Measurements from ENCODE around the gene NUP188.
A peak's percentile ranks its signal among the peaks of the same experiment; 100 is the strongest.

NUP188 gene, protein sequence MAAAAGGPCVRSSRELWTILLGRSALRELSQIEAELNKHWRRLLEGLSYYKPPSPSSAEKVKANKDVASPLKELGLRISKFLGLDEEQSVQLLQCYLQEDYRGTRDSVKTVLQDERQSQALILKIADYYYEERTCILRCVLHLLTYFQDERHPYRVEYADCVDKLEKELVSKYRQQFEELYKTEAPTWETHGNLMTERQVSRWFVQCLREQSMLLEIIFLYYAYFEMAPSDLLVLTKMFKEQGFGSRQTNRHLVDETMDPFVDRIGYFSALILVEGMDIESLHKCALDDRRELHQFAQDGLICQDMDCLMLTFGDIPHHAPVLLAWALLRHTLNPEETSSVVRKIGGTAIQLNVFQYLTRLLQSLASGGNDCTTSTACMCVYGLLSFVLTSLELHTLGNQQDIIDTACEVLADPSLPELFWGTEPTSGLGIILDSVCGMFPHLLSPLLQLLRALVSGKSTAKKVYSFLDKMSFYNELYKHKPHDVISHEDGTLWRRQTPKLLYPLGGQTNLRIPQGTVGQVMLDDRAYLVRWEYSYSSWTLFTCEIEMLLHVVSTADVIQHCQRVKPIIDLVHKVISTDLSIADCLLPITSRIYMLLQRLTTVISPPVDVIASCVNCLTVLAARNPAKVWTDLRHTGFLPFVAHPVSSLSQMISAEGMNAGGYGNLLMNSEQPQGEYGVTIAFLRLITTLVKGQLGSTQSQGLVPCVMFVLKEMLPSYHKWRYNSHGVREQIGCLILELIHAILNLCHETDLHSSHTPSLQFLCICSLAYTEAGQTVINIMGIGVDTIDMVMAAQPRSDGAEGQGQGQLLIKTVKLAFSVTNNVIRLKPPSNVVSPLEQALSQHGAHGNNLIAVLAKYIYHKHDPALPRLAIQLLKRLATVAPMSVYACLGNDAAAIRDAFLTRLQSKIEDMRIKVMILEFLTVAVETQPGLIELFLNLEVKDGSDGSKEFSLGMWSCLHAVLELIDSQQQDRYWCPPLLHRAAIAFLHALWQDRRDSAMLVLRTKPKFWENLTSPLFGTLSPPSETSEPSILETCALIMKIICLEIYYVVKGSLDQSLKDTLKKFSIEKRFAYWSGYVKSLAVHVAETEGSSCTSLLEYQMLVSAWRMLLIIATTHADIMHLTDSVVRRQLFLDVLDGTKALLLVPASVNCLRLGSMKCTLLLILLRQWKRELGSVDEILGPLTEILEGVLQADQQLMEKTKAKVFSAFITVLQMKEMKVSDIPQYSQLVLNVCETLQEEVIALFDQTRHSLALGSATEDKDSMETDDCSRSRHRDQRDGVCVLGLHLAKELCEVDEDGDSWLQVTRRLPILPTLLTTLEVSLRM (N-terminal part only)

DNA sequence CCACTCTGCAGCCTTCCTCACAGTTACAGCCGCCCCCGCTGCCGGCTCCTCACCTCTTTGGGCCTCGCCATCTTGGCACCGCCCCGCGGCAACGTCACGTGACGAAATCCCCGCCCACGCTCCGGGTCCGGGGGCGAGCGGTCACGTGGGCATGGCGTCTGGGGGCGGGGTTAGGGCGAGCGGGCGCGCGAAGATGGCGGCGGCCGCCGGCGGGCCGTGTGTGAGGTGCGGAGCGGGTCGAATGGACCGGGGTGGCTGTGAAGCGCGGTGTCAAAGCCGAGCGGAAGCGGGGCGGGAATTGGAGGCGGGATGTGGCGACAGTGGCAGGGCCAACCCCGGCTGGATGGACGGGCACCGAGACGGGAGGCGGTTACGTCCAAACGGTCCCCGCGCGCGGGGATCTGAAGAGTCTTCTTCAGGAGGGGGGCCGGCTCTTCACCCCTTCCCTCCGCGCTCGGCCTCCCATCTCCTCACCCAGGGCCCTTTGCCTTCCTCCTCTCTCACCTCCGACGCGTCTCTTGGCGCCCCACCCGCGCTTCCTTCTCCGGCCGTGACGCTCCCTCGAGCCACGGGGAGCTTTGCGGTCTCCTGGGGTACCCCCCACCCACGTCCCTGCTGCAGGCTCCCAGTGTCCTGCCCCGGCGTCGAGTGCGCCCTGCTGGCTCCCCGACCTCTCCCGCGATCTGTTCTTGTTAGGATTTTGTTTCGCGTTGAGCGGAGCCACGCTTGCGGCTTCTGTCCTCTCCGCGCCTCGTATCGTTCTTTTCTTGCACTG is at the start of gene NUP188, which contains the start of gene DOLK:
Gene NUP188, plus strand, starts transcription at position 173 of the 775 bp plus-strand sequence. Its CDS starts 21 bp downstream, at position 194.
Gene DOLK, minus strand, starts transcription at position 77 of the 775 bp plus-strand sequence. CDS start 300 bp downstream, outside the sequence.
- DNase-seq (ENCODE audit: low read depth in 1 of 2, low spot score in 1 of 2): peak; percentile 99 to 100

DNA sequence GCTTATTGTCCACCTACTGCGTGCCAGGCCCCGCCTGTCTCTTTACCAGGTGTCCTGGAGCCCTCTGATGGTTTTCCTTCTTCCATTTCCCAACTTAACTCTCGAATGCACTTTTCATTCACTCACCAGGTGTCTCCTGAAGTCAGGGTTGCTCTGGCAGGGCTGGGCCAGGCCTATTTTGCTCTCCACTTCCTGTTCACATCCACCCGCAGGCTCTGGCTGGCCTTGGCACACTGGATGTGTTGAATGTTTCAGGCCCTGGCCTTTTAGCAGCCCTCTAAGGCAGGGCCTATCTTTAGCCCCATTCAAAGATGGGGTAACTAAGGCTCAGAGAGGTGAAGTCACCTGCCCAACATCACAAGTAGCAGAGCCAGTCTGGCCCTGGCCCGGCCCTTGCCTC is 49.1 kb upstream of the NUP188 start:
- DNase-seq (ENCODE audit: low read depth in 1 of 2, low spot score in 1 of 2): no peak

- DNase-seq (ENCODE audit: low read depth in 1 of 2, low spot score in 1 of 2): no peak
Observed at GRCh38 chr9:128898845-128899565, 48.5 kb upstream of the NUP188 start.

GRCh38 chr9:128899566-128900322 is 47.8 kb upstream of the NUP188 start:
- DNase-seq (ENCODE audit: low read depth in 1 of 2, low spot score in 1 of 2): no peak

- DNase-seq (ENCODE audit: low read depth in 1 of 2, low spot score in 1 of 2): no peak
Observed at GRCh38 chr9:128901379-128901778, 46.1 kb upstream of the NUP188 start.

GRCh38 chr9:128901822-128902221 is 45.7 kb upstream of the NUP188 start:
- DNase-seq (ENCODE audit: low read depth in 1 of 2, low spot score in 1 of 2): no peak

- peak; percentile 62 to 80 for DNase-seq (ENCODE audit: low read depth in 1 of 2, low spot score in 1 of 2)
Observed at GRCh38 chr9:128902351-128903078, 45.0 kb upstream of the NUP188 start.

- no peak for DNase-seq (ENCODE audit: low read depth in 1 of 2, low spot score in 1 of 2)
Observed at GRCh38 chr9:128903079-128903461, 44.4 kb upstream of the NUP188 start.

- DNase-seq (ENCODE audit: low read depth in 1 of 2, low spot score in 1 of 2): no peak
Observed at GRCh38 chr9:128903871-128904620, 43.5 kb upstream of the NUP188 start.

- DNase-seq (ENCODE audit: low read depth in 1 of 2, low spot score in 1 of 2): no peak
Observed at GRCh38 chr9:128905964-128906363, 41.5 kb upstream of the NUP188 start.

DNA sequence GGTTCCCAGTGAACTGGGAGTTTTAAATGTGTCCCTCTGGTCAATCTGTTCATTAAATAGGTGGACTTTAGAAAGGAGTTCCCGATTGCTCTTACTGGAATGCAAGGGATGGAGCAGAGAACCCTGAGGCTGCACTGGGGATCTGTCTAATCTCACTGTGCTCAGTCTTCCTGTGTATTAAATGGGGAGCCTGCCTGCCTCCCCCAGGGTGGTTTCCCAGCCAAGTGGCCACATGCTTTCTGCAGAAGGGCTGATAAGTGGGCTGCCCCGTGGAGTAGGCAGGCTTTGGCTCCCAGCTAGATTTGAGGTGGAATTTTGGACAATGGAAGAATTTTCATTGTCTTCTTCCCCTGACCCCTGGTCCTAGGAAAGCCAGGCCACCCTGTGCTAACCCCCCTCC is 40.8 kb upstream of the NUP188 start:
- no peak for DNase-seq (ENCODE audit: low read depth in 1 of 2, low spot score in 1 of 2)

- DNase-seq (ENCODE audit: low read depth in 1 of 2, low spot score in 1 of 2): no peak
Observed at GRCh38 chr9:128908372-128908771, 39.1 kb upstream of the NUP188 start.

DNA sequence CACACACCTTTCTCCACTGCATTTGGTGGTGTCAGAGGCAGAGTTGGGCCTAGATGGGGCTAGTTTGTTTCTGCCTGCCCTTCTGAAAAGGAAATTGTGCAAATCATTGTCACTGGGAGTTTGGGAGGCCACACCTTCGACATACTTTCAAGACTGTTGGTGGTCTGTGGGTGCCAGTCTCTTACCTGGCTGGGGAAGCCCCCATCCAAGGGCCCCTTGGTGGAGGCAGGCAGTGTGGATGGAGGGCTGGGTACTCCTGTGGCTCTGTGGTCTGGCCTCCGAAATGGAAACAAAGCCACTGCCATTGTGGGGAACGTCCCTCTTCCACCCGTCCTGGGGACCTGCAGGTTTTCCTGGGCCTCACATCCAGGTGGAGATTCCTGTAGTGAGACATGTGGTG is 37.6 kb upstream of the NUP188 start:
- DNase-seq (ENCODE audit: low read depth in 1 of 2, low spot score in 1 of 2): no peak

DNA sequence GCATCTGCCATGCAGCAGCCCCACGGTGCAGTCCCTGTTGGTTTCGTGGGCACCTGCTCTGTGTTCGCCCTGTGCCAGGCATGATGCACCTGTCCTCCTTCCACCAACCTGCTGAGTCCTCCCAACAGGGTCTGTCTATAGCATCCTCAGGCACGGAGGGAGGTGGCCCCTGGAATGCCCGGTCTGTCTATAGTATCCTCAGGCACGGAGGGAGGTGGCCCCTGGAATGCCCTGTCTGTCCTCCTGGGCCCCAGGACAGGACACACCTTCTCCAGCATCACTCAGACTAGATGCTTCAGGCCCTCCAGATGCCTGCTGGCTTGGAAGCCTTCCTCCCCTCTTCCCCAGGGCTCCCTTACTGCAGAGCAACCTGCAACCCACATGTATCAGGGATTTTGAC is 36.6 kb upstream of the NUP188 start:
- DNase-seq (ENCODE audit: low read depth in 1 of 2, low spot score in 1 of 2): no peak

- no peak for DNase-seq (ENCODE audit: low read depth in 1 of 2, low spot score in 1 of 2)
Observed at GRCh38 chr9:128911529-128912035, 35.9 kb upstream of the NUP188 start.

DNA sequence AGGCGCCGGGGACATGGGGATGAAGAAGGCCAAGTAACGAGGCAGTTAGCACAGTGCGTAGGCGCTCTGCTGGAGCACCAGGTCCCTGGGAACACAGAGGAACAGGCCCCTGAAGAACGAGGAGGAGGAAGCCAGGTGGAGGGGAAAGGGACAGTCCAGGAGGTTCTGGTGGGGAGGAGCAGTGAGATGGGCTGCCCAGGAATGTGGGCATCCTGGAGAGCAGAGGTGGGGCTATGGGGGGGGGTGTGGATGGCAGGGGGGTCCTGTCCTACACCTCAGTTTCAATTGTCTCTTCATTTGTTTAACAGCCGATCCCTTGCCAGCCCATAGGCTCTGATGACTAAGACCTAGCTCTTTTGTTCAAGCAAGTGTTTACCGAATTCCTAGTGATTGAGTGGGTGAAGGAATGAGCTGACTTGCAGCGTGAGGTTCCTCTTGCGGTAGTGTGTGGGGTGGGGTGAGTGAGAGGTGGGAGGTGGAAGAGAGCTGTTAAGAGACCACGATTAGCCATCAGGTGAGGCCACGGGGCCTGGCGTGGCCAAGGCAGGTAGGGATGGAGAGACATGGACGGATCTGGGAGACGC is 35.1 kb upstream of the NUP188 start:
- DNase-seq (ENCODE audit: low read depth in 1 of 2, low spot score in 1 of 2): no peak
